Fibroblast of skin of left quadriceps (primary cell): ENCODE data around the gene CASP3.

Source experiments
- DNase-seq, 2 experiments: peaks; one replicate each; pipeline ENCODE4 v3.0.0-alpha.2; 2013; ENCODE audit warnings: low read depth in 2 of 2

The CASP3 gene

GRCh38 chr4:184649026-184649970 is at the start of gene CASP3, which contains the start of gene PRIMPOL:
Gene CASP3, minus strand, starts transcription at chr4:184649447. Its CDS starts 10,994 bp downstream, at chr4:184638453.
Gene PRIMPOL, plus strand, starts transcription at chr4:184649738. Its CDS starts 7,403 bp downstream, at chr4:184657141.
- peak; percentile 92 to 93 for DNase-seq

DNA sequence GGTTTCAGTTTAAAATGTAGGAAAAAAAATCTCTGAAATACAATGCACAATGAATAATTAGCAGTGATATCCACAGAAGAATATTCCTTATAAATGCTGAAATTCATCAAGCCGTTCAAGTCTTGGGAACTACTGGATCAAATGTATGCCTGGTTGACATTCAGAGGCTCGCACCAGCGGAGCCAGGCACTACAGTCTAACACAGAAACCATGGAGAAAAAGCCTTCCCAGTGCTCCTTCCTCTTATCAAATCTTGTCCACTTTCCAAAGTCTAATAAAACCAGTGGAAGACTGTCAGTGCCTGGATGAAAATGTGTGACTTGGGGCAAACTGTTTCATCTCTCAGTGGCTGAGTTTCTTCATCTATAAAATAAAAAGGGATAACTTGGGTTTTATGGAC is 48.7 kb upstream of the CASP3 start:
- DNase-seq = no peak

- DNase-seq = no peak
These were observed 46.1 kb upstream of the CASP3 start for GRCh38 chr4:184695178-184695896.

DNA sequence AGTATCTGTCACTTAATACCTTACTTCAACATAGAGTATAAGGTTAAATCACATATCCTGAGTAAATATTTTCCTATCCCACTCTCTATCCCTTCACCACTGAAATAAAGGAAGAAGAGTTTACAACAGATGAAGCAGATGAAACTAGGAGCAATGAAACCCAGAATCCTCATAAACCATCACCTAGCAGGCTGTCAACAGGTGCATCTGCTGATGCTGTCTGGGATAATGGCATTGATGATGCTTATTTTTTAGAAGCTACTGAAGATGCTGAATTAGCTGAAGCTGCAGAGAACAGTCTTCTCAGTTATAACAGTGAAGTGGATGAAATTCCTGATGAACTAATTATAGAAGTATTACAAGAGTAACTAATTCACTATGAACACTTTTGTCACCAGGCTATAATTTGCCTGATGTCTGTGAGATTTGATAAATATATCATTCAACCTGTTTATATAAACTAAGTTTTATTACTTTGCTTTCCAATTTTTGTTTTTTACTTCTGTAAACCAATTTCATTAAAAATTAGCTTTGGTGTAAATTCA is 45.2 kb upstream of the CASP3 start:
- DNase-seq = no peak

GRCh38 chr4:184693056-184693455 is 43.8 kb upstream of the CASP3 start:
- peak in 1 of 2 experiments; percentile 15 for DNase-seq

- DNase-seq = no peak
These were observed 40.4 kb upstream of the CASP3 start for GRCh38 chr4:184689681-184690080.

- peak; percentile 46 to 59 for DNase-seq
These were observed 39.2 kb upstream of the CASP3 start for GRCh38 chr4:184688447-184688846.

DNA sequence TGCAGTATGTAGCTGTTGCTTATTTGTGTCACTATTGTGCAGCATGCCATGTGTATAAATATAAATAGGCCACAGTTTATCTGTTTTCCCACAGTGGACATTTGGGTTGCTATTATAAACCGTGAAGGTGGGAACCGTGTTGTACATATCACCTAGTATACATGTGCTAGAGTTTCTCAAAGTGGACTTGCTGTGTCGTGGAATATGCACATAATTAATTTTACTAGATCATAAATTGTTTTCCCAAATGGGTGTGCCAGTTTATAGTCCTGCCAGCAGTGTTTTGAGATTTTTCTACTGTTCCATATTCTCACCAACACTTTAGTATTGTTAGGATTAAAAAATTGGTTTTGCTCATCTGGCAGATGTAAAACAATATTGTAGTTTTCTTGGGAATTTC is 38.8 kb upstream of the CASP3 start:
- DNase-seq = no peak

- no peak for DNase-seq
These were observed 35.4 kb upstream of the CASP3 start for GRCh38 chr4:184684491-184685189.

- DNase-seq = no peak
These were observed 32.7 kb upstream of the CASP3 start for GRCh38 chr4:184681916-184682315.

GRCh38 chr4:184680698-184681097 is 31.5 kb upstream of the CASP3 start:
- DNase-seq = no peak

DNA sequence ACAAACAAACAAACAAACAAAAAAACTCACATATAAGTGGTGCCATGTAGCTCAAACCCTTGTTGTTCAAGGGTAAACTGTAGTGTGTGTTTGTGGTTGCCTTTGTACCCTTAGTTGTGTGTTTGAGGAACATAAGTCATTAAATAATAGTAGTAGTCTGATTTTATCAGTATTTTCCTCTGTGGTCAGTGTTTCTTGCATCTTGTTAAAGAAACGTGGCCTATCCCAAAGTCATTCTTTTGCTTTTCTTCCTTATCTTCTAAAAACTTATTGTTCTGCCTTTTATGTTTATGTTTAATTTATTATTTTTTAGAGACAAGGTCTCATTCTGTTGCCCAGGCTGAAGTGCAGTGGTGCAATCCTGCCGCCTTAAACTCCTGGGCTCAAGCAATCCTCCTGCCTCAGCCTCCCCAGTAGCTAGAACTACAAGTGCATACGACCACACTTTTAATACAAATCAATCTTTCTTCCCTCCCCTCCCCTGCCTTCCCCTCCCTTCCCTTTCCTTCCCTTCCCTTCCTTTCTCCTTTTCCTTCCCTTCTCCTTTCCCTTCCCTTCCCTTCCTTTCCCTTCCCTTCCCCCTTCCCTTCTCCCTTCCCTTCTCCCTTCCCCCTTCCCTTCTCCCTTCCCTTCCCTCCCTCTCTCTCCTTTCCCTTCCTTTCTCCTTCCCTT is 26.7 kb upstream of the CASP3 start:
- no peak for DNase-seq

DNA sequence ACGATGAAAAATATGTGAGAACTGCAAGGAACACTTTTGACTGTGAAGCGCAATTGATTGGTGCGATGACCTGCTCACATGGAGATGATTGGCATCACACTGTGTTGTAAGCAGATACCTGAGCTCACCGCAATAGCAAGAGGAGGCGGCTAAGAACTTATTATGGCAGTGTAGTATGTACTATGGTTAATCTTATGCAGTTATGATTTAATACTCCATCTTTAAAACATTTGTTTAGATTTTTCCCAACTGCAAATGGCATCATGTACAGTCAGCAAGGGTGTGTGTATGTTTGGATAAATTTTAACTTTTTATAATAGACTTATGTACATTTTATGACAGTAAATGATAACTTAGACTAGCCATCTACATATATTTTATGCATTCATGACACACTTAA is 25.8 kb upstream of the CASP3 start:
- DNase-seq = no peak

DNA sequence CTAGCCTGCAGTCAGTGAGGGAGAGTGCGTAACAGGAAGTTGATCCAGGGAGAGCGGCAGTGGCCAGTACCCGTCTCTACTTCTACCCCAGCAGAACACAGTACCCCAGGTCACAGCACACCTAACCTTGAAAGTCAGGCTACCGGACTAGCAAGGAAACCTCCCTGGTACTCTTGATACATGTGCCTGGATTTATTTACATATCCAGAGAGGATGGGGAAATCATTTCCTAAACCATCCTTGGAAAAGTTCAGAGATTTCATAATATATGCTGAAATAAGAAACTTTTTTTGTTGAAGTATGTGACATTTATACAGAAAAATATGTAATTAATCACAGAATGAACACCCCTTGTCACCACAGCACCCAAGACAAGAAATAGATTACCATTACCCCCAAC is 24.8 kb upstream of the CASP3 start:
- no peak for DNase-seq

DNA sequence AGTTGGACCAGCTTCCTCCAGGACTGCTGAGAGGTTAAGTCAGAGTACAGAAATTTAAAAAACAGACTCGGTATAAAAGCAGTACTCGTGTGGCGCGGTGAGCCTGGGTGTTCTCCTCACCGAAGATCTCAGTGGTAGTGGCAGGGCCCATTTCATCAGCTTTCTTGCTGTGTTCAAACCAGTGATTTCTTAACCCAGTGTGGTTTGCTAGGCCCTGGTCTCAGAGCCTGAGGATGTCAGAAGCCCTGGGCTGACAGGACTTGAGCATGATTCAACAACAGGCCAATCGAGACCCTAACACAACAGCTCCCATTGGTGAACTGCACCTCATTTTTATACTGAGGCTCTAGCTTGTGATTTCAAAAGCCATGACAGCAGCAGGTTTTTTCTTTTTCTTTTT is 23.5 kb upstream of the CASP3 start:
- DNase-seq = no peak

- no peak for DNase-seq
These were observed 21.9 kb upstream of the CASP3 start for GRCh38 chr4:184671101-184671500.

DNA sequence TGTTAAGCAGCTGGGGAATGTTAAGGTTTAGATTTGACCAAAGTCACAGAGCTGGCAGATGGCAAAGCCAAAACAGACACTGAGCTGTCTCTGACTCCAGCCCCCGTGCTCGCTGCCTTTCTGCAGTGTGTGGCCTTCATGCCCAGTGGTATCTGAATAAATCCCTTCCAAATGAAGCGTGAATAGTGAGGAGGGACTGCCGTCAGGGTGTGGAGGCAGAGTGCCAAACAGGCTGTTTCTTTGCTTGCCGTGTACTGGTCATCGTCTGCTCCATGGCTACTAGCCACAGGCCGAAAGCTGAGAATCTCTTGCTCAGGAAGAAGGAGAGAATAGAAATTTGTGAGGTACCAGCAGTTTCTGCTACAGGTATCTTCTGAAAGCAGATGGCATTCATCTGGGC is 20.0 kb upstream of the CASP3 start:
- DNase-seq = no peak

GRCh38 chr4:184668511-184669114 is 19.4 kb upstream of the CASP3 start:
- DNase-seq = no peak

DNA sequence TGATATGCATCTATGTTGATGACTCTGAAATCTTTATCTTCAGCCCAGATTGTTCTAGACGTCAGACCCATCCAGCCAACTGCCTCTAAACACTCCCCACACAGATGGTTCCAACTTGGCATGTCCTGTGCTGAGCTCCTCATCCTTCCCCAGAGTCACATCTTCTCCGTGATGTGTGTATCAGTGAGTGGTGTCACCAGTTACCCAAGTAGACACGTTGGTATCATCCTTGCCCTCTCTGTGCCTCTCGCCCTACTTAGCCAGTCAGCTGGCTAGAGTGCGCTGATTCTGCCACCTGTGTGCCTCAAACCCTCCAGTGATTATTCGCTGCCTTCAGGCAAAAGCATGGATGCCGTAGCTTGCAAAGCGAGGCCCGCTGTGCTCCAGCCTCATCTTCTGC is 18.8 kb upstream of the CASP3 start:
- DNase-seq = no peak

GRCh38 chr4:184666670-184667069 is 17.4 kb upstream of the CASP3 start:
- DNase-seq = no peak
